ENCODE measurements around the gene CASK.
"Not testable (repeated sequence)": the region's sequence is repeated elsewhere in the genome, so short reads cannot be mapped to it uniquely, and the experiment has no call there.

CASK gene

DNA sequence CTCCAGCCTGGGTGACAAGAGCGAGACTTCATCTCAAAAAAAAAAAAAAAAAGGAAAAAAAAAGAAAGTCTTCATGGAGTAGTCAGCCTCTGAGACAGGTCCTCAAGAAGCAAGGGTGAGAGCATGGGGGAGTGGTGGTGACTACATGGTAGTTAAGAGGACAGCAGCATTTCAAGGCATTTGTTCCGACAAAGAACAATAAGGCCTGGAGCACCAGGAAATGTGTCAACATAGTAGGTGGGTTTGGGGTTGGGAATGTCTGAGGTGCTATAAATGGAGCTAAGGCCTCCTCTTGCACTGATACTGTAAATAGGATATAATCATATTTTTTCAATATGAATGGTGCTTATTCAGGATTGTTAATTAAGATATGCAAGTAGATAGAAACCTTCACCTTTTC, 165.0 kb downstream of the CASK start:
- in situ Hi-C loops (cut with MboI; ENCODE audit: low sequenced_read_pairs), result loop anchor here (10.0 kb wide), 1 partner anchor 204 kb away; no protein-coding TSS in a partner anchor

DNA sequence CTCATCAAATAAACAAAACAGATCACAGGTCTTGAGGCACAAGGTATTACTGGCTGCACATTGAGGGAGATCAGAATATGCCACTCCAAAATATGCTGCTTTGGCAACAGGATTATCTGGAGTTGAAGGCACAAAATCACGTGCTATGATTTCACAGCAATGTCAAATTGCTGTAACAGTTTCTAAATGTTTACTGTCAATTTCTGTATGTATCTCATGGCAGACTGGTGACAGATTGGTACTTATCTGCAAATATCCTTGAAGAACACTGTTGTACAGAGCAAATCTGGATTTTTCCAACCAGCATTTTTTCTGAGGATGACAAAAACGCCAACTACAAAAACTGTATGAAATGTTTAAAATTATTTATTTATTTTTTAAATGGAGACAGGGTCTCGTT, 172.6 kb downstream of the CASK start:
- in situ Hi-C loops (cut with MboI; ENCODE audit: low sequenced_read_pairs), result loop anchor here (10.0 kb wide), 1 partner anchor 196 kb away; no protein-coding TSS in a partner anchor

DNA sequence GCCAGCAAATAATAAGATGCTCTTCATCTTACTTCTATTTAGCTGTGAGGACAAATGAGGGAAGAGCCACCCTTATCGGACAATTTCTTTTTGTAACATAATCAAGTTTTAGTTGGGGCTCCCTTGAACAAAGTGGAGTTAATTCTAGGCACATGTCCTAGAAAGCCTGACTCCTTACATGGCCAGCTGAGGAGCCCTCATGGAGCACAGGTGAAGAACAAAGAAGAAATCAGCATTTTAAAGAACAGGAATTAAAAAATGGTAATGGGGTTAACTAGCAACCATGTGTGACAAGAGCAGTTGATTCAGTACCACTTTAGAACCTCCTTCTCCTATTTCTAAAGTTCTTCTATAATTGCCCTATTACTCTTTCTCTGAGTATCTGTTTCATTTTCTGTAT, 183.5 kb downstream of the CASK start:
- in situ Hi-C loops (cut with MboI; ENCODE audit: low sequenced_read_pairs), result no loop called here

DNA sequence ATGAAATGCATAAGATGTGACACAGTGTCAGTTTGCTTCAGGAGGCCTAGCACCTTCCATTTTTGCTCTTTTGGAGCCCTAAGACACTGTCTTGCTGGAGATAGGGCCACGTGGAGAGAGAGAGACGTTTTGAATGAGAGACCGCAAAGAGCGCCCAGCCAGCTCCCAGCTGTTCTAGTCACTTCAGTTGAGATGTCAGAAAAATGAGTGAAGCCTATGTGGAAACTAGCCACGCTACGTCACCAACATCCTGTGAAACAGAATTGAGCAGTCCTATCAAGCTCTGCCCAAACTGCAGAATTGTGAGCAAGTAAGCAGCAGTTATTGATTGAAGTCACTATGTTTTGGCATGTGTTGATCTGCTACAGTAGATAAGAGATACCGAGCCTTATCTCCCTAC, 186.3 kb downstream of the CASK start:
- in situ Hi-C loops (cut with MboI; ENCODE audit: low sequenced_read_pairs), result no loop called here

DNA sequence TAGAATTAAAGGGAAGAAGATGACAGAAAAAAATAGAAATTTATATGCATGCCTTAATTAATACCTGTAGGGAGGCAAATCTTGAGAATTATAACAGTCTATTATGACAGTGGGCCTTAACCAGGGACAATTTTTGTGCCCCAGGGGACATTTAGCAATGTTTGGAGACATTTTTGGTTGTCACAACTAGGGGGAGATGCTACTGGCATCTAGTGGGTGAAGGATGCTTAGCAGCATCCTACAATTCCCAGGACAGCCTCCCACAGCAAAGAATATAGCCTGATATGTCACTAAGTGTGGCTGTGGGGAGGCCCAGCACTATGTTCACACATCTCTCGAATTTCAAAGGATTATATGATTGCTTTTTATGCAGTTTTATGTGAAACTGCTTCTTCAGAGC, 188.8 kb downstream of the CASK start:
- in situ Hi-C loops (cut with MboI; ENCODE audit: low sequenced_read_pairs), result no loop called here

DNA sequence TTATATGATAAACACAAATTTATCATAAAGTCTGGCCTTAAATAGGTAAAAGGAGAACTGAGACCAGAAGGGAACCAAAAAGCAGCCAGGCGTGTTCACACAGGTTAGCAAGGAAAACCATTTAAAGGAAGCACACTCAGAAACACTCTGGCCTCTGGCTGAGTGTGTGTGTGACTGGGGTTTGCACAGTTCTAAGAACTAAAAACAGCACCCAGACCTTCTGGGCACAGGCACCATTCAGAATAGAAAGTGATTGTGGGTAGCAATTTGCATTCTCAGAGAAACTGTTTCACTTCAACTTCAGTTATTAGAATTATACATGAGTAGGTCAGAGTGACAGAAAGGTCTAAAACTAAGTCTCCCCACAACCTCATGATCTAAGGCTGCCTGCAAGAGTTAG, 189.4 kb downstream of the CASK start:
- in situ Hi-C loops (cut with MboI; ENCODE audit: low sequenced_read_pairs), result no loop called here

DNA sequence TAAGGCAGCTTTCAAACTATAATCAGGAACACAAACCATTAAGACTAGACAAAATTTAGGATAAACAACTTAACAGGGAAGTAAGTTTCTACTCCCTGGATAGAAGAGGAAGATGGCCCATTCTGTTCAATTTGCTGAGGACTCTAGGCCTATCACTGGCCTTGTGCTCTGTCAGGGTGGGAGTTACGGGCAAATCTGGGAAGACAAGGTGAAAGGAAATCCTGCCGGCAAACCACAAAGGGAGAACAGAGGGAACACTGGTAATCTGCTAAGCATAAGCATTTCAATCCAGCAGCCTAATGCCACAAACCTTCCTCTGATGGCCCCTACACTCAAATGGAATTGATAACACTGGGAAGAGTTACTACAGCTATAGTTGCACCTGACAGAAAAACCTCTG, 191.1 kb downstream of the CASK start:
- in situ Hi-C loops (cut with MboI; ENCODE audit: low sequenced_read_pairs), result no loop called here

DNA sequence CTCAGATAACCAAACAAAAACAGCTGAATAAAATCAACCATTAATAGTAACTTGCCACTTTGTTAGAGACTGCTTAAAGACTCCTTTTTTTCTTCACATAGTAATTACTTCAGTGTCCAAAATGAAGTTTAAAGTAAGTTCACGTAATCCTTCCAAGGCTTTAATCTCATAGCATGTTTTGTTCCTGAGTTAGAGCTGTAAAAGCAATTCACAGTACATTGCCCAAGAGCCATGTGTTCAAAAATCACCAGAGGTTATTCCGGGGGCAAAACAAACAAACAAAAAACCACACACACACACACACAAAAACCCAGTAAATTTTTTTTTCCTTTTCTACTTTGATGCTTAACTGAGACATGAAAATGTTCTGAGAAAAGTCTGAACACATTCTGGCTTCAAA, 193.3 kb downstream of the CASK start:
- in situ Hi-C loops (cut with MboI; ENCODE audit: low sequenced_read_pairs), result no loop called here

DNA sequence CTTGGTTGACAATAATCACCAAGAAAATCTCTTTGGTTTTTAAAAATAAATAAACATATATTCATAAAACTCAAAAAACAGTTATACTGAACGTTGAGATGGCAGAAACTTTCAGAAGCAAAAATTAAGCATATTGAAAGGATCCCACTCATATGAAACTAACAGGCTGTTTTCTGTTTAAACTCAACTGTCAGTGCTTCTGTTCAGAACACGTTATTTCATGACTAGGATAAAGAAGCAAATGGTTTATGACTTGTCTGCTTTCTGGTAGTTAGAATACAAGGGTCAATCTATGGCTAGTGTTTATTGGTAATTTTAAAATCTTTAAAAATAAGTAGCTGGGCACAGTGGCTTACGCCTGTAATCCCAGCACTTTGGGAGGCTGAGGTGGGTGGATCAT, 195.2 kb downstream of the CASK start:
- in situ Hi-C loops (cut with MboI; ENCODE audit: low sequenced_read_pairs), result no loop called here

DNA sequence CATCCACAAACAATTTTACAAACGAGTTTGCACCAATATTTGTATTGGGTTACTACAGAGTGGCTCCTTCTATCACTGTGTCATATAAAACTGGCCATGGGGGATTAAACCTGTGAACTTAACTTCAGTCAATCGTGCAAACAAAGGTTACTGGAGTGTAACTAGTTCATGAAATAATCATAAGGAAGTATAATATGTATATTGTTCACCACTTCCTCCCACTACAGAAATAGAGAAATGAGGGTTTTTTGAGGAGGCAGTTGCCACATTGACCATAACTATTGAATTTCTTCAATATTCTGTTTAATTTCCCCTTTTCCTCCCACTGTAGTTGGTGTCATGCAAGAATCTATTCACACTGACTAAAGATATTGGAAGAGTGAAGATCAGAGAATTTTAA, 199.5 kb downstream of the CASK start, which contains the start of gene GPR82:
TSS of gene GPR82 (plus strand) at position 356 of the 400 bp plus-strand sequence. CDS start 2,846 bp downstream, outside the sequence.
- in situ Hi-C loops (cut with MboI; ENCODE audit: low sequenced_read_pairs), result no loop called here

DNA sequence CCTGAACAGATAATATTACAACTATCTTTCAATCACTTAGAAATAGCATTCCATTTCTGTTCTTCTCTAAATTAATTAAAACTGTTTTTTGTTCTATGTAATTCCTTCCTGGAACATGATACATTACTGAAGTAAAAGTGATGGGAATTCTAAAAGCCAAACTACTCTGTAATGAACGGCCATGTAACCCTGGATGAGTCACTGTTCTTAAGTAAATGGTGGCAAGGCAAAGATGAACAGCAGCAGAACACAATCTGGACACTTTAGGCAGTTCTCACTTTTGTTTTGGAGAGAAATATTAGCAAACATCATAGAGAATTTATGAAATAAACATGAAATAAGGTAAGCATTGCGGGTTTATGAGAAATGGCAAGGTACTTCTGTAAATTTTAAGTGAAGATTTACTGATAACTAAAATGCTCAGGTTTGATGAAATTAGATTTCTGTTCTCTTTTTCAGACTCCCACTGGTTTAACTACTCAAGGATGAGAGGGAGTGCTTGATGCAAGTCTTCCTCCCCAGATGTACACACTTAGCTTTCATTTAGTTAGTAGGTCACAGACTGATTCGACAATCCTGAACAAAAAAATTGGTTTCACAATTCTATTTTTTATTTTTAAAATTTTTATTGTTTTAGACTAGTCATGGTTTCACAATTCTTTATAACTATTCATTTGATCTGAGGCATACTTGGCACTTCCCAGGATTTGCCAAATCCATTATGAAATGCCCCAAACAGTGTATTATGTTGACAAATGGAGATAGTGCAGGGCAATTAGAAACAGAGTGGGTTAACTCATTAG, 200.3 kb downstream of the CASK start:
- in situ Hi-C loops (cut with MboI; ENCODE audit: low sequenced_read_pairs), result no loop called here

DNA sequence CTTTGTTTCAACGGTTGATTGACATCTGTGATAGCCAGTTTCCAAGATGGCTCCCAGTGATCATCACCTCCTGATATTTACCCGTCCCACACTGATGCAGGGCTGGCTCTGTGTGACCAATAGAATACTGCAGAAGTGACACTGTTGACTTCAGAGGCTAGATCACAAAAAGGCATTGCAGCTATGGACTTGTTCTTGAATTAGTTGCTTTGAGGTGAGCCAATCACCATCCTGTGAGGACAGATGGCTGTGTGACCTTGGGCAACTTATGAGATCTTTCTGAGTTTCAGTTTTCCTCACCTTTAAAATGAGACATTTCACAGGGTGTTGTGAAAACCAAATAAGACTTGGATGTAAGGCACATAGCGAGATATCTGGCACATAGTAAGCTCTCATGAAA, 201.1 kb downstream of the CASK start:
- in situ Hi-C loops (cut with MboI; ENCODE audit: low sequenced_read_pairs), result no loop called here

DNA sequence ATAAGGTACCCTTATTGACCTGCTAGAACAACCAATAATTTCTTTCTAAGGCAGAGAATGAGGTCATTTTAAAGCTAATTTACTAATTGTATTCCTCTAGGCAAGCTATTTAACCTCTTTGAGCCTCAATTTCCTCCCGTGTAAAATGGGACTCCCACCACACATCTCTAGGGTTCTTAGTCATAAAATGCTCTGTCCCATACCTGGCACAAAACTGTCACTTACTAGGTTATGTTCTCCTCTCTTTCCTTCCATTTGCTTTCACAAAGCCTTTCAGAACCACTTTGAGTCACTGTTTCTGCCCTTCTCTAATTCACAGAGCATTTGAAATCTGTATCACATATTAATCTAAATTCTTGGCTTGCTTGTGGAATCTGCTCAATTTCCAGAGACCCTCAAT, 201.8 kb downstream of the CASK start:
- in situ Hi-C loops (cut with MboI; ENCODE audit: low sequenced_read_pairs), result no loop called here

DNA sequence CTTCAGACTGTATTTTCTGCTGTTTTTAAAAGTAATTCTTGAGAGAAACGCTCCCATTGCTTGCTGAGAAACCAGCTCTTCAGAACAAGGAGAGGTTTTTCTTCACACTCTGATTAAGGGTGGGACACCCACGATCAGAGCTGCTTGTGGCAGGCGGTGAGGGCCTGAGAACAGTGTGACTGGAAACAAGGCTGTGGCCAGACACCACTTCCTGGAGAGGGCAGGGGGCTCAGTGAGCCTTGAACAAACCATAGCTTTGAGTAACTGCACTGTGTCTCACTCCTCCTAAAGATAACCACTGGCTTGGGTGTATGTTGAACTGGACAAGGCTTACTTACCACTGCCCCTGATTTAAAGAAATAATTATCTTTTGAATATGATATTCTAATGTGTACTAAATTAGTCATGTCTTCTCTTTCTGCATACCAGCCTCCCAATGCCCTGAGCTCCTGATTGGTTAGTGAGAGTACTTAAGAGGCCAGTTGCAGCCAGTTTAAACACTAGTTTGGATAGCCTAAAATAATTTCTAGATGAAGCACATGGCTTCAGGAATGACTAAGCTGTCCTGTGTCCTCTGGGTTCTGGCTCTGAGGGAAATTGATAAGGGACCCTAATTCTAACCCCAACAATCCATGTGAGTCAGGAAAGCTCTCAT, 203.1 kb downstream of the CASK start:
- in situ Hi-C loops (cut with MboI; ENCODE audit: low sequenced_read_pairs), result no loop called here

DNA sequence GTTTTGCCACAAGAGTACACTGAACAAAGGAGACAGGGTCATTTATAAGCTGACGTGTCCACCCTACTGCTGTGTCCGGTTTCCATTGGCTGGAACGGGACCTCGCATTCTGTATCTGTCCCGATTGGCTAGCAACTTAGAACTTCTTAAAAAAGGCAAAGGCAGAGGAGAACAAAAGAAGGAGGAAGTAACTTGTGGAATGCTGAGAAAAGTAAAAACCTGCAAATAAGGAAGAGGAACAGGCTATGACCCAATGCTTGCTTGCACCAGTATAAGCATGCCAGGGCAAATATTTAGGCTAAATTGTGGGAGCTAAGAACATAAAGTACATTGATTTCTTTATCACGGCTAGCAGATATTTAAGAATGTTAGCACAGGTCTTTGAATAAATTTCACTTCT, 203.7 kb downstream of the CASK start:
- in situ Hi-C loops (cut with MboI; ENCODE audit: low sequenced_read_pairs), result not testable (repeated sequence)

DNA sequence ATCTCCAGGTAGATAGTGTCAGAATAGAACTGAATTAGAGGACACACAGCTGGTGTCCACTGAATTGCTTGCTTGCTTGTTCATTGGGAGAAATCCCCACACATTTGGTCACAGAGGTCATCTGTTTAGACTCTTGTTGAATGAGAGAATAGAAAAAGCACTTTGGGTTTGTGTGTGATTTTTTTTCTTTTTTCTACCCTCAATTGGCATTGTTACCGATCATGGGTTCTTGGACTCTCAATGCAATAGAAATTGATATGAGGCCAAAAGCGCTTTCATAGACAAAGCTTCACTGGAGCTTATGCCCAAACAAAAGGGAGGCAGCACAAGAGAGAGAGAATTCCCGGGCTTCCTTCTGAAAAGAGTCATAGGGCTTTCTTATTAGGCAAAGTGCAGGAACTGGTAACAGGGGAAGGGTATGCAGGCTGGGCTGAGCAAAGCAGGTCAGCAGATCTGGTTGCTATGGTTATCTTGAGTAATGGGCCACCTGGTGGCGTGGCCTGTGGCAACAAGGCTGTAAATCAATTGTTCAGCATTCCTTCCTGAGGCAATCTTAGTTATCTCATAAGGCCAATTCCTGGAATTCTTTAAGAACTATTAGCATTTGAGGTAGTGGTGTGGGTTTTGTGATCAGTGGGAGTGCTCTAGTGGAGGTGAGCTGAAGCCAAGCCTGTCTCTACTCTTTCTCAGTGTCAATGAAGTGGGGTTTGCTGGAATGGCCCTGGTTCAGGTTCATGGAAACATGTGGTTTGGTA, 204.7 kb downstream of the CASK start:
- in situ Hi-C loops (cut with MboI; ENCODE audit: low sequenced_read_pairs), result no loop called here

DNA sequence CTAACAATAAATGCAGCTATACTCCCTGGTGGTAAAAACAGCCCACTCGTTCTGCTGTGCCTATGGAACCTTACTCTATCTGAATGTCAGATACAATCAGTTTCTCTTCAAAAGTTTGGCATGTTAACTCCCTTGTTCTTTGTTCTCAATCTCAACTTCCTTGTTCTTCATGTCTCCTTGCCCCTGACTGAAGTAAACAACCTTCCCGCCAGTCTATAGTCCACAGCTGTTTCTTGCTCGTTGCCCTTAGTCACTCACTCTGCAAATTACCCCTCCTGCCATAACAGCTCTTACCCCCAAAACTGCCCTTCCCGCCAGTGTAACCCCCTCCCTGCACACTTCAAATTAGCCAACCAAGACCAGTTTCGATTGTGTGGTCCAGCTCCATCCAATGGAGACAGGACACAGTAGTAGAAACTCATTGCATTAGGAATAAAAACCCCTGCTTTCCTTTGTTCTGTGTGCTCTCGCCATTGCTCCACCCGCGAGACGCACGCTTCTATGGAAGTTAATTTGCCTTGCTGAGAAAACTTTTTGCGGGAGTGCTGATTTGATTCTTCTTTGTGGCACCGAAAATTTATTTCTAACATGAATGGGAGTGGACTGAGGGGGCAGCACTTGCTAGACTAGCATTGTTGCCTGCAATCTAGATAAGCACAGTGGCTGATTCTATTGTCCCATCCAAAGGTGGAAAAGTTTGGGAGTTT, 206.4 kb downstream of the CASK start:
- in situ Hi-C loops (cut with MboI; ENCODE audit: low sequenced_read_pairs), result no loop called here

DNA sequence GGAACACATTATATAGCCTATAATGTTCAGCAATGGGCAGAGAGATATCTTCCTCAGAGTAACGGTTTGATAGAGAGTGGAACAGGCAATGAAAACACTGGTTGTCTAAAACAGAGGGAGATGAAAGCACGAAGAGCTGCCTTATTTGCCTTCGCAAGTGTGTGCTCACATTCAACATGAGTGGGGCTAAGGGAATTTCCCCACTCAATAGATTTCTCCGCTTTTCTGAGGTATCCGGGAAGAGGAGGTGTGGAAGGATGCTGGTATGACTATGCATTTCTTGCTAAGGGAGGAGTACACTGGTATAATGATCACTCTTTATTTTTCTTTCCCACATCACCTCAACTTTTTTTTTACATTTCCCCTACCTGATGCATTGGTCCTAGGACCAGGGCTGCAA, 207.1 kb downstream of the CASK start:
- in situ Hi-C loops (cut with MboI; ENCODE audit: low sequenced_read_pairs), result no loop called here

DNA sequence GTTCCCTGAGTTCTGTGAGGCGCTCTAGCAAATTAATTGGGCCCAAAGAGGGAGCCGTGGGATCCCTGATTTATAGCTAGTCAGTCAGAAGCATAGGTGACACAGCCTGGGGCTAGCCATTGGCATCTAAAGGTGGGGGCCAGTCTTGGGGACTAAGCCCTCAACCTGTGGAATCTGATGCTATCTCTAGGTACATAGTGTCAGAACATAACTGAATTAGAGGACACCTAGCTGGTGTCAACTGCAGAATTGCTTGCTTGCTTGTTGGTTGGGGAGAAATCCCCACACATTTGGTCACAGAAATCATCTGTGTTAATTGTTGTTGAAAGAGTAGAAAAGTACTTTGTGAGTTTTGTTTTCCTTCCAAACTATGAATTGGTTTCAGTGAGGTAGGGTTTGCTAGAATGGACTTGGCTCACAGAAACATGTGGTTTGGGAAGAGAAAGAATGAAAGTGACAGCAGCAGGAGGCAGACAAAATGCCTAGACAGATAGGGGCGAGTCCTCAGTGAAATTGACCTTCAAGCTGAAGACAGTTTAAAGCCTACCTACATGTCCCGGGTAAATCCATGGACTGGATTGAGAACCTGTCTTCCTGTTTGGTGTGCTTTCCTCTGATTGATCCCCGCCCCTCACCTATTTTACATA, 212.2 kb downstream of the CASK start:
- in situ Hi-C loops (cut with MboI; ENCODE audit: low sequenced_read_pairs), result no loop called here

DNA sequence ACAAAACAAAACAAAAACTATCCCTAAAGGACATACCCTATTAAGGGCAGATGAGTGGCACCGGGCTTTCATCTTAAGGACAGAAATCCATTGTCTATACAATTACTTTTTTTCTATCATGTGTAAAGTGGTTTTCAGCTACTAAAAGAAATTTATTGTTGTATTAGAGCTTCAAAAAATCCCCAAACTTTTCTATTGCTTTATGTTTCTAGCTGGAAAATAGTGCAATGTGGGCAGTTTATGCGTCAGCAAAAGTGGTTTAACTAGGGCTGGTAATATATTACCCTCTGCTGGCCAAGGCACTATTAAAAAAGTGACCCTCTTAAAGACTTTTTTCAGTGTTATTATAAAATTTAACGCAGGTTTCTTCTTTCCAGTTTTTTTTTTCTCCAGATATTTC, 214.9 kb downstream of the CASK start:
- in situ Hi-C loops (cut with MboI; ENCODE audit: low sequenced_read_pairs), result no loop called here

DNA sequence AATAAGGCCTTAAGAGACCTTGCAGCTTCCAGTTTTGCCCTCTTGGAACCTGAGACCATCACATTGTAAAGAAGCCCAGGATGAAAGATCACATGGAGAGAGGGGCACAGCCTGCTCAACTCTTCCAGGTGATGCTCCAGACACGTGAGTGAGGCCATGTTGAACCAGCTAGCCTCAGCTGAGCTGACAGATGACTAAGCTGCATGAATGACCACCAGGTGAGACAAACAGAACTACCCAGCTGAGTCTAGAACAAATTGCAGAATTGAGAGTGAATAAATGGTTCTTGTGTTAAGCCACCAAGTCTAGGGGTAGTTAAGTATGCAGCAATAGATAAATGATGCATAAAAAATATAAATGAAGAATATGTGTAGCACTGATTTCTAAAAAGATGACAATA, 216.1 kb downstream of the CASK start:
- in situ Hi-C loops (cut with MboI; ENCODE audit: low sequenced_read_pairs), result no loop called here
